GM23248 (cell line): Measurements from ENCODE around the gene XPO1.

Experiments
- EZH2 ChIP-seq: fragments of 200-600 bp; sonication (generic); IDR thresholded peaks from 2 replicates; pipeline ENCODE4 v1.6.1; 2018; ENCODE audit warnings: antibody characterized with exemption, mild to moderate bottlenecking; ENCODE audit not compliant: insufficient read depth, poor library complexity, severe bottlenecking
- EZH2phosphoT487 ChIP-seq: fragments of 200-600 bp; sonication (generic); IDR thresholded peaks from 2 replicates; pipeline ENCODE4 v1.6.1; 2018; ENCODE audit warnings: antibody characterized with exemption, moderate library complexity, mild to moderate bottlenecking, low read depth; ENCODE audit not compliant: insufficient read depth

DNA sequence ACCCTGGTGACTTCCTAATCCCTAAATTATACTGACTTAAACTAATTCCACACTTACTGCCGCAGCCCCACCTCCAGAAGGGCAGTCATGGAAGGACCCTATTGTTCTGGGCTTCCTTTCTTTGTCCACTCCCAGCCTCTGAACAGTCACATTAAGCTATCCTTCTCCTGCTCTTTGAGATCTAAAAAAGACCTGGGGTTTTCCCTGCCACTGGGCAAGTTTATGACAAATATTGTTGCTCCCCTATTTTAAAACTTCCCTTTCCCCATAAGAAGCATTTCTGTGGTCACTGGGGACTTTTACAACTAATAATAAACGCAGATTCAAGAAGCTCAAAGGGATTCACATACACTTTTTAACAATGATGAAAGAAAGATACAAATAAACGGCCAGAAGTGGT is 47.2 kb upstream of the XPO1 start:
- TF ChIP-seq EZH2: no peak
- no peak for TF ChIP-seq EZH2phosphoT487
